HG03108 (cell line): ENCODE results near the gene LMNTD1.
"Not testable (repeated sequence)": the region's sequence is repeated elsewhere in the genome, so short reads cannot be mapped to it uniquely, and the experiment has no call there.

ENCODE experiments used
- ATAC-seq: cut with Tn5 transposase; IDR thresholded peaks from one replicate; pipeline ENCODE4 v1.9.1; 2021; ENCODE audit warnings: moderate library complexity; ENCODE audit not compliant: unreplicated experiment

Gene LMNTD1

GRCh38 chr12:25433581-25434325 is 119.3 kb downstream of the LMNTD1 start:
- no peak for ATAC-seq

- no peak for ATAC-seq
Measured at GRCh38 chr12:25433024-25433423, 120.1 kb downstream of the LMNTD1 start.

GRCh38 chr12:25427337-25428249 is 125.5 kb downstream of the LMNTD1 start:
- no peak for ATAC-seq

GRCh38 chr12:25426821-25427220 is 126.3 kb downstream of the LMNTD1 start:
- not testable (repeated sequence) for ATAC-seq
